ENCODE measurements around the gene LRRK1.

DNA sequence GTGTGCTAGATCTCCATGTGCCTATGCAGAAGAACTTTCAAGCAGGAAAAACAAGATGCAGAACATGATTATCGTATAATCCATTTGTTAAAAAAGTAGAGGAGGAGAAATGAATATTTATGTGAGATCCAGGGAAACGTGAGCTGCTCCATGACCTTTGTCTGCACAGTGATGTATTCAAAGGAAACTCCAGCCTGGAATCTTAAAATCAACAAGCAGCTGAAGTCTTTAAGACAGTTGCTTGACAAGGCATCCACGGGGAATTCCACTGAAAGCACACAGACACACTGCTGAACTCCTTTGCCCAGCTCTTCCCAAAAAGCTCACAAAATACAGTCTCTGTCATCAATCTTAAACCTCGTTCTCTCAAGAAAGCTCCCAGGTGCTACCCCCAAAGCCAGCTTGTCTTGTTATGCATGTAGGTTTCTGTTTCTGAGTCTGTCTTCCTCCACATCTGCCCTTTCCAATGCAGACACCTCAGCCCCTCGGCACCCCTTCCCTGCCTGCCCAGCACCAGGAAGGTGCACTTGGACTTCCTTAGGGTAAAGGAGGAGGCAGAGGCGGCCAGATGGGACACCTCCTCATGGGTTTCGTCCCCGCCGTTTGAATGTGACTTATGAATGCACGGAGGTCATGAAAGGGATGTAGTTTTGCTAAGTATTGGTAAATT lies 28.7 kb downstream of the LRRK1 start:
- TF ChIP-seq RFX5 (IDR thresholded peaks at IDR 0.05) (no peak), POLR2A (IDR thresholded peaks at IDR 0.05; ENCODE audit: low read length) (no peak), JUNB (IDR thresholded peaks at IDR 0.05) (no peak), POLR2AphosphoS2 (conservative IDR thresholded peaks at IDR 0.05; ENCODE audit: low read length) (no peak), BHLHE40 (IDR thresholded peaks at IDR 0.05; ENCODE audit: low read depth, low read length) (no peak), JUN (IDR thresholded peaks at IDR 0.05) (no peak), ESRRA (IDR thresholded peaks at IDR 0.05; ENCODE audit: borderline replicate concordance, low read length) (no peak), EP300 (IDR thresholded peaks at IDR 0.05) (no peak)
- TF ChIP-seq, protein P1, sequence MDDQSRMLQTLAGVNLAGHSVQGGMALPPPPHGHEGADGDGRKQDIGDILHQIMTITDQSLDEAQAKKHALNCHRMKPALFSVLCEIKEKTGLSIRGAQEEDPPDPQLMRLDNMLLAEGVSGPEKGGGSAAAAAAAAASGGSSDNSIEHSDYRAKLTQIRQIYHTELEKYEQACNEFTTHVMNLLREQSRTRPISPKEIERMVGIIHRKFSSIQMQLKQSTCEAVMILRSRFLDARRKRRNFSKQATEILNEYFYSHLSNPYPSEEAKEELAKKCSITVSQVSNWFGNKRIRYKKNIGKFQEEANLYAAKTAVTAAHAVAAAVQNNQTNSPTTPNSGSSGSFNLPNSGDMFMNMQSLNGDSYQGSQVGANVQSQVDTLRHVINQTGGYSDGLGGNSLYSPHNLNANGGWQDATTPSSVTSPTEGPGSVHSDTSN (IDR thresholded peaks at IDR 0.05), result no peak
- TF ChIP-seq, protein P2, sequence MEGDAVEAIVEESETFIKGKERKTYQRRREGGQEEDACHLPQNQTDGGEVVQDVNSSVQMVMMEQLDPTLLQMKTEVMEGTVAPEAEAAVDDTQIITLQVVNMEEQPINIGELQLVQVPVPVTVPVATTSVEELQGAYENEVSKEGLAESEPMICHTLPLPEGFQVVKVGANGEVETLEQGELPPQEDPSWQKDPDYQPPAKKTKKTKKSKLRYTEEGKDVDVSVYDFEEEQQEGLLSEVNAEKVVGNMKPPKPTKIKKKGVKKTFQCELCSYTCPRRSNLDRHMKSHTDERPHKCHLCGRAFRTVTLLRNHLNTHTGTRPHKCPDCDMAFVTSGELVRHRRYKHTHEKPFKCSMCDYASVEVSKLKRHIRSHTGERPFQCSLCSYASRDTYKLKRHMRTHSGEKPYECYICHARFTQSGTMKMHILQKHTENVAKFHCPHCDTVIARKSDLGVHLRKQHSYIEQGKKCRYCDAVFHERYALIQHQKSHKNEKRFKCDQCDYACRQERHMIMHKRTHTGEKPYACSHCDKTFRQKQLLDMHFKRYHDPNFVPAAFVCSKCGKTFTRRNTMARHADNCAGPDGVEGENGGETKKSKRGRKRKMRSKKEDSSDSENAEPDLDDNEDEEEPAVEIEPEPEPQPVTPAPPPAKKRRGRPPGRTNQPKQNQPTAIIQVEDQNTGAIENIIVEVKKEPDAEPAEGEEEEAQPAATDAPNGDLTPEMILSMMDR (IDR thresholded peaks at IDR 0.05), result no peak
- TF ChIP-seq, protein P3, sequence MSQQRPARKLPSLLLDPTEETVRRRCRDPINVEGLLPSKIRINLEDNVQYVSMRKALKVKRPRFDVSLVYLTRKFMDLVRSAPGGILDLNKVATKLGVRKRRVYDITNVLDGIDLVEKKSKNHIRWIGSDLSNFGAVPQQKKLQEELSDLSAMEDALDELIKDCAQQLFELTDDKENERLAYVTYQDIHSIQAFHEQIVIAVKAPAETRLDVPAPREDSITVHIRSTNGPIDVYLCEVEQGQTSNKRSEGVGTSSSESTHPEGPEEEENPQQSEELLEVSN (IDR thresholded peaks at IDR 0.05; ENCODE audit: borderline replicate concordance, low read depth), result no peak
- TF ChIP-seq, protein P4, sequence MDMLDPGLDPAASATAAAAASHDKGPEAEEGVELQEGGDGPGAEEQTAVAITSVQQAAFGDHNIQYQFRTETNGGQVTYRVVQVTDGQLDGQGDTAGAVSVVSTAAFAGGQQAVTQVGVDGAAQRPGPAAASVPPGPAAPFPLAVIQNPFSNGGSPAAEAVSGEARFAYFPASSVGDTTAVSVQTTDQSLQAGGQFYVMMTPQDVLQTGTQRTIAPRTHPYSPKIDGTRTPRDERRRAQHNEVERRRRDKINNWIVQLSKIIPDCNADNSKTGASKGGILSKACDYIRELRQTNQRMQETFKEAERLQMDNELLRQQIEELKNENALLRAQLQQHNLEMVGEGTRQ (IDR thresholded peaks at IDR 0.05), result no peak

Measured in A549 (cell line).